K562 (cell line): ENCODE results near the gene TSSK6. TPM values are rescaled to one million over a fixed set of nuclear protein-coding genes. Genes with fewer than 3 reads are reported as not detected.

Experiments used
- ATF7 ChIP-seq: fragments of 450-650 bp; IDR thresholded peaks from 2 replicates; pipeline ENCODE4 v1.7.1; 2014; ENCODE audit warnings: mild to moderate bottlenecking, moderate library complexity
- DDX20 ChIP-seq: fragments of 450-650 bp; IDR thresholded peaks from 2 replicates; pipeline ENCODE4 v1.6.1; 2016; ENCODE audit warnings: missing genetic modification characterization, low read depth, mild to moderate bottlenecking, missing compliant biosample characterization, moderate library complexity
- DLX4 ChIP-seq: fragments of 250-450 bp; sonication (Bioruptor Pico); IDR thresholded peaks from 2 replicates; pipeline ENCODE4 v1.6.1; 2021; ENCODE audit warnings: mild to moderate bottlenecking
- ELF2 ChIP-seq: fragments of 250-450 bp; sonication (Bioruptor Pico); IDR thresholded peaks from 2 replicates; pipeline ENCODE4 v1.5.0; 2021; ENCODE audit warnings: mild to moderate bottlenecking
- FOS ChIP-seq: IDR thresholded peaks from 3 replicates; pipeline ENCODE4 v1.6.1; 2011; ENCODE audit not compliant: insufficient read length; ENCODE audit errors: extremely low read depth
- GTF2E2 ChIP-seq: fragments of 200-800 bp; sonication (Bioruptor generic); IDR thresholded peaks from 2 replicates; pipeline ENCODE4 v1.6.1; 2016; ENCODE audit warnings: missing genetic modification characterization, missing compliant biosample characterization
- HDAC1 ChIP-seq, 2 experiments: fragments of 450-650 bp; IDR thresholded peaks; 2 replicates each; pipeline ENCODE4 v1.6.1; 2016 to 2017; ENCODE audit warnings: inconsistent platforms in 1 of 2, mild to moderate bottlenecking in 1 of 2, moderate library complexity in 1 of 2
- MEF2D ChIP-seq: conservative IDR thresholded peaks from 2 replicates; pipeline ENCODE4 v1.6.1; 2016; ENCODE audit warnings: low read depth, missing genetic modification characterization, missing compliant biosample characterization
- TAF1 ChIP-seq: IDR thresholded peaks from 2 replicates; pipeline ENCODE4 v1.6.1; 2011; ENCODE audit warnings: mild to moderate bottlenecking, low read length, moderate library complexity; ENCODE audit not compliant: insufficient read depth, control insufficient read depth, severe bottlenecking; ENCODE audit errors: extremely low read depth
- THRB ChIP-seq: fragments of 450-650 bp; formaldehyde crosslinking; conservative IDR thresholded peaks from 2 replicates; pipeline ENCODE4 v1.4.0; 2022; ENCODE audit warnings: mild to moderate bottlenecking, missing genetic modification characterization
- ZNF175 ChIP-seq: fragments of 200-800 bp; sonication (Bioruptor generic); IDR thresholded peaks from 2 replicates; pipeline ENCODE4 v1.6.1; 2016; ENCODE audit warnings: low read depth, mild to moderate bottlenecking, missing genetic modification characterization, missing compliant biosample characterization
- ZNF197 ChIP-seq: fragments of 200-800 bp; sonication (Bioruptor generic); IDR thresholded peaks from 2 replicates; pipeline ENCODE4 v1.6.1; 2016; ENCODE audit warnings: low read depth, missing genetic modification characterization, missing compliant biosample characterization
- polyA plus RNA-seq, 8 experiments: library from polyadenylated mRNA; depleted of rRNA in 4 of 8; stranded (reverse) in 5 of 8; unstranded in 3 of 8; fragments of >200 nt; fragmentation: Nextera tagmentation in 2 of 8; fragmentation: Illumina TruSeq in 1 of 8; extraction: Ambion mirVana in 2 of 8; extraction: Trizol in 1 of 8; gene quantifications; 2 replicates each; pipeline versions ENCODE4 v1.2.1 to v1.2.3, GENCODE V29; 2011 to 2014; ENCODE audit warnings: inconsistent platforms in 1 of 8, missing spikeins in 1 of 8
- total RNA-seq, 7 experiments: library from RNA; depleted of rRNA in 6 of 7; stranded (reverse); fragments of >200 nt in 6 of 7; fragmentation: Illumina TruSeq in 2 of 7; extraction: Trizol in 2 of 7; gene quantifications; 2 replicates each; pipeline versions ENCODE4 v1.2.1 to v1.2.3, GENCODE V29; 2011 to 2021; ENCODE audit warnings: low replicate concordance in 1 of 7
- TF ChIP-seq, protein P1 (sequence below): fragments of 450-650 bp; IDR thresholded peaks from 2 replicates; pipeline ENCODE4 v1.6.1; 2016; ENCODE audit warnings: mild to moderate bottlenecking, moderate library complexity

The TSSK6 gene
- total and polyA plus RNA-seq, 9 of the 15 experiments (the other 6 are each of a cell fraction or from before 2014, with no cell fraction given) = 0.21 to 2.6 (median 1.5) TPM; not detected in 3

DNA sequence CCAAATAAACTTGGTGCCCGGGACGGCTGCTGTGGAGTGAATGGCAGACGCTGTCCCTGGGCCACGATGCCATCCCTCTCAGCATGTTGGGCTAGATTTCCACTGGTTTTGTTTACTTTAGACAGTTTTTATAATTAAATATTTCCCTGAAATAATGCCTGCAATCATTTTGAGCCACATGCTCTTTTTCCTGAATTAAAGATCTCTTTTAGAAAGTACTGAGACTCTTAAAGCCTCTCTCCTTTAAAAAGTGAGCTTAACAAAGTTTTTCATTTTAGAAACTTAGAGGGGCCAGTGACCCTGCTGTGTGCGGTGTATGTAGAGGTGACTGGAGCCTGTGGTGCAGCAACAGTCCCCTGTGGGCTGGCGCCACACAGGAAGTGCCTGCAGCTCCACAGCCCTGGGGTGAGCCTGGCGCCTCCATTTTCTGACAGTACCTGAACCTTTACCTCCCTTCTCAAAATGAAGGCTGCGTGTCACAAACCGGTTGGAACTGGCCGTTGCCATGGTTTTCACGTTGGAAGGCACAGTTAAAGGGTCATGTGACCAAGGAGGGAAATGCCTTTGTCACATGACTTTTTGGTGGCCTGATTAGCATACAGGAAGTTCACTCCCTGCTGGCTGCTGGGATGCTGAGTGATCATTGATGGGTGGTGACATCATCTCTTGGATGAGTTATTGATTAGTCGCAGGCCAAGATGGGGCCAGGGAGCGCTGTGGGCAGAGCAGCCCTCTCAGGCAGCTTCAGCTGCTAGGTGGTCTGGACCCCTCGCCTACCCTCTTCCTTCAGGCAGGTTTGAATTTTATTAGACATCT is 26.3 kb downstream of the TSSK6 start (continued):
- TF ChIP-seq THRB (CRISPR knock-in tag) = no peak; the same call in 1 of the 2 replicates
- peak in 1 of 2 experiments; percentile 75; a peak in 2 of 4 replicates for TF ChIP-seq HDAC1 (IDR thresholded peaks at IDR 0.05)
- TF ChIP-seq ZNF197 = peak; percentile 74; the same call in 1 of the 2 replicates
- TF ChIP-seq ZNF175 (CRISPR knock-in tag) = peak; percentile 74
- TF ChIP-seq DDX20 (tag) = no peak
- TF ChIP-seq, protein P1, sequence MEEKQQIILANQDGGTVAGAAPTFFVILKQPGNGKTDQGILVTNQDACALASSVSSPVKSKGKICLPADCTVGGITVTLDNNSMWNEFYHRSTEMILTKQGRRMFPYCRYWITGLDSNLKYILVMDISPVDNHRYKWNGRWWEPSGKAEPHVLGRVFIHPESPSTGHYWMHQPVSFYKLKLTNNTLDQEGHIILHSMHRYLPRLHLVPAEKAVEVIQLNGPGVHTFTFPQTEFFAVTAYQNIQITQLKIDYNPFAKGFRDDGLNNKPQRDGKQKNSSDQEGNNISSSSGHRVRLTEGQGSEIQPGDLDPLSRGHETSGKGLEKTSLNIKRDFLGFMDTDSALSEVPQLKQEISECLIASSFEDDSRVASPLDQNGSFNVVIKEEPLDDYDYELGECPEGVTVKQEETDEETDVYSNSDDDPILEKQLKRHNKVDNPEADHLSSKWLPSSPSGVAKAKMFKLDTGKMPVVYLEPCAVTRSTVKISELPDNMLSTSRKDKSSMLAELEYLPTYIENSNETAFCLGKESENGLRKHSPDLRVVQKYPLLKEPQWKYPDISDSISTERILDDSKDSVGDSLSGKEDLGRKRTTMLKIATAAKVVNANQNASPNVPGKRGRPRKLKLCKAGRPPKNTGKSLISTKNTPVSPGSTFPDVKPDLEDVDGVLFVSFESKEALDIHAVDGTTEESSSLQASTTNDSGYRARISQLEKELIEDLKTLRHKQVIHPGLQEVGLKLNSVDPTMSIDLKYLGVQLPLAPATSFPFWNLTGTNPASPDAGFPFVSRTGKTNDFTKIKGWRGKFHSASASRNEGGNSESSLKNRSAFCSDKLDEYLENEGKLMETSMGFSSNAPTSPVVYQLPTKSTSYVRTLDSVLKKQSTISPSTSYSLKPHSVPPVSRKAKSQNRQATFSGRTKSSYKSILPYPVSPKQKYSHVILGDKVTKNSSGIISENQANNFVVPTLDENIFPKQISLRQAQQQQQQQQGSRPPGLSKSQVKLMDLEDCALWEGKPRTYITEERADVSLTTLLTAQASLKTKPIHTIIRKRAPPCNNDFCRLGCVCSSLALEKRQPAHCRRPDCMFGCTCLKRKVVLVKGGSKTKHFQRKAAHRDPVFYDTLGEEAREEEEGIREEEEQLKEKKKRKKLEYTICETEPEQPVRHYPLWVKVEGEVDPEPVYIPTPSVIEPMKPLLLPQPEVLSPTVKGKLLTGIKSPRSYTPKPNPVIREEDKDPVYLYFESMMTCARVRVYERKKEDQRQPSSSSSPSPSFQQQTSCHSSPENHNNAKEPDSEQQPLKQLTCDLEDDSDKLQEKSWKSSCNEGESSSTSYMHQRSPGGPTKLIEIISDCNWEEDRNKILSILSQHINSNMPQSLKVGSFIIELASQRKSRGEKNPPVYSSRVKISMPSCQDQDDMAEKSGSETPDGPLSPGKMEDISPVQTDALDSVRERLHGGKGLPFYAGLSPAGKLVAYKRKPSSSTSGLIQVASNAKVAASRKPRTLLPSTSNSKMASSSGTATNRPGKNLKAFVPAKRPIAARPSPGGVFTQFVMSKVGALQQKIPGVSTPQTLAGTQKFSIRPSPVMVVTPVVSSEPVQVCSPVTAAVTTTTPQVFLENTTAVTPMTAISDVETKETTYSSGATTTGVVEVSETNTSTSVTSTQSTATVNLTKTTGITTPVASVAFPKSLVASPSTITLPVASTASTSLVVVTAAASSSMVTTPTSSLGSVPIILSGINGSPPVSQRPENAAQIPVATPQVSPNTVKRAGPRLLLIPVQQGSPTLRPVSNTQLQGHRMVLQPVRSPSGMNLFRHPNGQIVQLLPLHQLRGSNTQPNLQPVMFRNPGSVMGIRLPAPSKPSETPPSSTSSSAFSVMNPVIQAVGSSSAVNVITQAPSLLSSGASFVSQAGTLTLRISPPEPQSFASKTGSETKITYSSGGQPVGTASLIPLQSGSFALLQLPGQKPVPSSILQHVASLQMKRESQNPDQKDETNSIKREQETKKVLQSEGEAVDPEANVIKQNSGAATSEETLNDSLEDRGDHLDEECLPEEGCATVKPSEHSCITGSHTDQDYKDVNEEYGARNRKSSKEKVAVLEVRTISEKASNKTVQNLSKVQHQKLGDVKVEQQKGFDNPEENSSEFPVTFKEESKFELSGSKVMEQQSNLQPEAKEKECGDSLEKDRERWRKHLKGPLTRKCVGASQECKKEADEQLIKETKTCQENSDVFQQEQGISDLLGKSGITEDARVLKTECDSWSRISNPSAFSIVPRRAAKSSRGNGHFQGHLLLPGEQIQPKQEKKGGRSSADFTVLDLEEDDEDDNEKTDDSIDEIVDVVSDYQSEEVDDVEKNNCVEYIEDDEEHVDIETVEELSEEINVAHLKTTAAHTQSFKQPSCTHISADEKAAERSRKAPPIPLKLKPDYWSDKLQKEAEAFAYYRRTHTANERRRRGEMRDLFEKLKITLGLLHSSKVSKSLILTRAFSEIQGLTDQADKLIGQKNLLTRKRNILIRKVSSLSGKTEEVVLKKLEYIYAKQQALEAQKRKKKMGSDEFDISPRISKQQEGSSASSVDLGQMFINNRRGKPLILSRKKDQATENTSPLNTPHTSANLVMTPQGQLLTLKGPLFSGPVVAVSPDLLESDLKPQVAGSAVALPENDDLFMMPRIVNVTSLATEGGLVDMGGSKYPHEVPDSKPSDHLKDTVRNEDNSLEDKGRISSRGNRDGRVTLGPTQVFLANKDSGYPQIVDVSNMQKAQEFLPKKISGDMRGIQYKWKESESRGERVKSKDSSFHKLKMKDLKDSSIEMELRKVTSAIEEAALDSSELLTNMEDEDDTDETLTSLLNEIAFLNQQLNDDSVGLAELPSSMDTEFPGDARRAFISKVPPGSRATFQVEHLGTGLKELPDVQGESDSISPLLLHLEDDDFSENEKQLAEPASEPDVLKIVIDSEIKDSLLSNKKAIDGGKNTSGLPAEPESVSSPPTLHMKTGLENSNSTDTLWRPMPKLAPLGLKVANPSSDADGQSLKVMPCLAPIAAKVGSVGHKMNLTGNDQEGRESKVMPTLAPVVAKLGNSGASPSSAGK = peak; percentile 67; the same call in 1 of the 2 replicates
- TF ChIP-seq DLX4 = no peak
- TF ChIP-seq FOS = peak; percentile 65
- TF ChIP-seq GTF2E2 = peak; percentile 82; the same call in 1 of the 2 replicates
- no peak for TF ChIP-seq MEF2D
- peak; percentile 97 for TF ChIP-seq ATF7
- 0 out of 2 replicates have a peak, but pooled peaks have one; percentile 51 for TF ChIP-seq ELF2 (CRISPR knock-in tag)
- TF ChIP-seq TAF1 = peak; percentile 55
